Body of pancreas (tissue), 4 donors: ENCODE measurements around the gene PNMT. TPM values are rescaled to one million over a fixed set of nuclear protein-coding genes. Genes with fewer than 3 reads are reported as not detected.

Experiments used
- ATAC-seq: fragments of 150-250 bp; one replicate; pipeline ENCODE4 v1.9.1; 2016
- DNase-seq, 4 donors: peaks; one replicate each; pipeline ENCODE4 v3.0.0-alpha.2; 2019
- H3K27ac ChIP-seq, 4 donors: fragments of 200-600 bp; sonication (generic); 1 replicate in 3 of 4; 2 replicates in 1 of 4; pipeline versions ENCODE4 v1.5.1 to v1.6.1; 2016 to 2019; ENCODE audit warnings: mild to moderate bottlenecking in 1 of 4, mixed read lengths in 1 of 4, moderate library complexity in 1 of 4
- H3K27me3 ChIP-seq, 2 donors: fragments of 200-600 bp; sonication (generic); one replicate each; pipeline ENCODE4 v1.6.0; 2016; ENCODE audit warnings: mild to moderate bottlenecking in 1 of 2
- H3K36me3 ChIP-seq, 2 donors: fragments of 200-600 bp; sonication (generic); replicated peaks in 1 of 2; 2 replicates each; pipeline ENCODE4 v1.5.1; 2016; ENCODE audit warnings: low read depth in 2 of 2; ENCODE audit not compliant: insufficient read depth in 1 of 2
- H3K4me1 ChIP-seq: fragments of 200-600 bp; sonication (generic); one replicate; pipeline ENCODE4 v1.6.0; 2016
- H3K4me3 ChIP-seq, 2 donors: fragments of 200-600 bp; sonication (generic); 1 replicate in 1 of 2; 2 replicates in 1 of 2; pipeline ENCODE4 v1.5.1; 2016 to 2019
- H3K9me3 ChIP-seq, 3 donors: fragments of 200-600 bp; sonication (generic); 1 replicate in 2 of 3; 2 replicates in 1 of 3; pipeline ENCODE4 v1.5.1; 2016
- POLR2A ChIP-seq, 3 donors: fragments of 450-650 bp; IDR thresholded peaks; one replicate each; pipeline ENCODE4 v1.6.1; 2016; ENCODE audit warnings: antibody characterized with exemption in 3 of 3, mild to moderate bottlenecking in 2 of 3
- WGBS, 2 donors: methylation state at CpG; one replicate each; pipeline ENCODE4 v1.1.5; 2017; 5-methylcytosine and 5-hydroxymethylcytosine counted together
- intact Hi-C: fragments of 100-400 bp; cut with DNase I; formaldehyde crosslinking; loops from one replicate; pipeline ENCODE4 v1.15.1; 2023
- total RNA-seq, 2 donors: library from RNA; depleted of rRNA; stranded (reverse); fragments of >200 nt; gene quantifications; one replicate each; pipeline ENCODE4 v1.1.0, GENCODE V29; 2016
- TF ChIP-seq, protein P1 (sequence below), 7 experiments: fragments of 450-650 bp in 4 of 7; fragments of 200-600 bp in 3 of 7; sonication (generic) in 3 of 7; IDR thresholded peaks; one replicate each; pipeline ENCODE4 v1.5.1; 2016 to 2019; ENCODE audit warnings: antibody characterized with exemption in 7 of 7

PNMT gene
- total RNA-seq, 2 donors from 2014 or later = 1.3 to 2.6 TPM

DNA sequence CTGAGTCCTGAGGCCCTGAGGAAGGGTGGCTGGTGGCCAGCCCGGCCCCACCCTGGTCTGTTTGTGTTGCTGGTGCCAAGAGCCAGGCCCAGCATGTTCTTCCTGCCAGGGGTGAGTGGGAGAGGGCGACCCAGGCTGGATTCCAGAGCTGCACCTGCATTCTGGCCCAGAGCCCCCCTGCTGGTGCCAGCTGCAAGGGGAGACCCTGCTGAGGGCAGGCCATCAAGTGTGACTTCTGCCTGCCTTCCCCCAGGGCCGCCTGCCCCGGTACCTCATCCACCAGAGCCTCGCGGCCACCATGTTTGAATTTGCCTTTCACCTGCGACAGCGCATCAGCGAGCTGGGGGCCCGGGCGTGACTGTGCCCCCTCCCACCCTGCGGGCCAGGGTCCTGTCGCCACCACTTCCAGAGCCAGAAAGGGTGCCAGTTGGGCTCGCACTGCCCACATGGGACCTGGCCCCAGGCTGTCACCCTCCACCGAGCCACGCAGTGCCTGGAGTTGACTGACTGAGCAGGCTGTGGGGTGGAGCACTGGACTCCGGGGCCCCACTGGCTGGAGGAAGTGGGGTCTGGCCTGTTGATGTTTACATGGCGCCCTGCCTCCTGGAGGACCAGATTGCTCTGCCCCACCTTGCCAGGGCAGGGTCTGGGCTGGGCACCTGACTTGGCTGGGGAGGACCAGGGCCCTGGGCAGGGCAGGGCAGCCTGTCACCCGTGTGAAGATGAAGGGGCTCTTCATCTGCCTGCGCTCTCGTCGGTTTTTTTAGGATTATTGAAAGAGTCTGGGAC, 5.5 kb upstream of the PNMT start:
- ATAC-seq (no peak), DNase-seq (peak in 1 of 4 donors; percentile 36)
- Histone ChIP-seq H3K9me3 (no peaks in the 10 kb centered on the region), H3K4me3 (no peak overlapping the region), H3K27me3 (no peaks in the 10 kb centered on the region), H3K27ac (no peak overlapping the region), H3K4me1 (peaks cover 14% of the 10 kb centered on the region), H3K36me3 (peaks cover 0 to 9% of the 10 kb centered on the region in 2 donors)
- TF ChIP-seq, protein P1, sequence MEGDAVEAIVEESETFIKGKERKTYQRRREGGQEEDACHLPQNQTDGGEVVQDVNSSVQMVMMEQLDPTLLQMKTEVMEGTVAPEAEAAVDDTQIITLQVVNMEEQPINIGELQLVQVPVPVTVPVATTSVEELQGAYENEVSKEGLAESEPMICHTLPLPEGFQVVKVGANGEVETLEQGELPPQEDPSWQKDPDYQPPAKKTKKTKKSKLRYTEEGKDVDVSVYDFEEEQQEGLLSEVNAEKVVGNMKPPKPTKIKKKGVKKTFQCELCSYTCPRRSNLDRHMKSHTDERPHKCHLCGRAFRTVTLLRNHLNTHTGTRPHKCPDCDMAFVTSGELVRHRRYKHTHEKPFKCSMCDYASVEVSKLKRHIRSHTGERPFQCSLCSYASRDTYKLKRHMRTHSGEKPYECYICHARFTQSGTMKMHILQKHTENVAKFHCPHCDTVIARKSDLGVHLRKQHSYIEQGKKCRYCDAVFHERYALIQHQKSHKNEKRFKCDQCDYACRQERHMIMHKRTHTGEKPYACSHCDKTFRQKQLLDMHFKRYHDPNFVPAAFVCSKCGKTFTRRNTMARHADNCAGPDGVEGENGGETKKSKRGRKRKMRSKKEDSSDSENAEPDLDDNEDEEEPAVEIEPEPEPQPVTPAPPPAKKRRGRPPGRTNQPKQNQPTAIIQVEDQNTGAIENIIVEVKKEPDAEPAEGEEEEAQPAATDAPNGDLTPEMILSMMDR (IDR thresholded peaks at IDR 0.05) = no peak
- TF ChIP-seq POLR2A (IDR thresholded peaks at IDR 0.05) = no peak
- intact Hi-C loops = no loop called here
- WGBS, 2 donors = 86 to 90% methylated on average over 4 to 22 of the region's 22 CpGs

DNA sequence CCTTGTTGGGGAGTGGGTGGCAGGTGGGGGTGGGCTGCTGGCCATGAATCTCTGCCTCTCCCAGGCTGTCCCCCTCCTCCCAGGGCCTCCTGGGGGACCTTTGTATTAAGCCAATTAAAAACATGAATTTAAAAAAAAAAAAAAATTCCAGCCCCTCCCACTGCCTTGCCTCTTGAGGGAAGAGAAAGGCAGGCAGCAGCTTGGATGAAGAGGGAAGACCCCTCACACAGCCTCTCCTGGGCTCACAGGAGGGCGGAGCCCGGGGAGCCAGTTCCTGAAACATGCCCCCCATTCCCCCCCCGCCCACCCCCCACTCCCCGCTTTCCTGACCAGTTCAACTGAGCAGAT, 4.9 kb upstream of the PNMT start:
- H3K4me1 ChIP-seq = peaks cover 19% of the 10 kb centered on the region
- intact Hi-C loops = no loop called here
- no peak for DNase-seq
- ATAC-seq = no peak
- no peaks in the 10 kb centered on the region for H3K9me3 ChIP-seq
- peaks cover 0 to 6% of the 10 kb centered on the region in 2 donors for H3K36me3 ChIP-seq
- no peaks in the 10 kb centered on the region for H3K27me3 ChIP-seq
- TF ChIP-seq POLR2A (IDR thresholded peaks at IDR 0.05) = no peak
- TF ChIP-seq, protein P1 (IDR thresholded peaks at IDR 0.05) = no peak
- 71 to 79% methylated on average over 3 to 4 of the region's 4 CpGs for WGBS, 2 donors
- H3K27ac ChIP-seq = no peak overlapping the region
- no peak overlapping the region for H3K4me3 ChIP-seq

DNA sequence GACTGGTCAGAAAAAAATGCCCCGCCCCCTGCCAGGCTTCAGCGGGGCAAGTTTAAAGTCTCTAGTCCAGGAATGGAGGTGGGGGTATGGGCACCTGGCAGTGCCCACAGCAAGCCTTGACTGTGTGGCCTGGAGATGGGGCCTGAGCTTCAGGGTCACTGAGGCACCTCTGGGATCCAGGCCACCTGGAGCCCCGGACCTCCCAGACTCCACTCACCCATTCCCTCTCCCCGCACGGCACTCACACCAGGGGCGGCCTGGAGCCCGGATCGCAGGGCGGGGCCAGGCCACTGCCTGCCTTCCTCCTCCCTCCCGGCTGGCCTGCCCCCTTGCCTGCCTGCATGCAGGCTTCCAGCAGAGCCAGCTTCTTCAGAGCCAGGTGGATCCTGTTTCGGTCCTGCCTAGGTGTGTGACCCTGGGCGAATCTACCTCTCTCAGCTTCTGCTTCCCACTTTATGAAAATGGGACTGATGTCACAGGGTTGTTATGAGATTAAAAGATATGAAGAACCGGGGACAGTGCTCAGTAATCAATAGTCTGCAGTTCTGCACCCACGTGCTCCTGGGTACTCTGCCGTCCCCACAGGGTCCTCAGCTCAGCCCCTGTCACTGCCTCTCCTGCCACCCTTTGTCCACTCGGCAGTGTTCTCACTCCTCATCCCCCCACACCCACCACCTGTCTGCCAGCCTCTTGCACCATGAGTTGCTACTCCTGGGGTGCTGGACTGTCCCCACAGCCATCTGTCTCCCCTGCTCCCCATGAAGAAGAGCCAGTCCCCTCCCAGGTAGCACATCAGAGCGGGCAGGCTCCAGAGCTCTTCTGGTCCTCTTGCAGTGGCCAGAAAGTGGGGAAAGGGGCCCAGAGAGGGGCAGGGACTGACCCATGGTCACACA, 4.3 kb upstream of the PNMT start:
- WGBS, 2 donors = 49 to 59% methylated on average over 7 to 12 of the region's 17 CpGs
- Histone ChIP-seq H3K27ac (no peak overlapping the region), H3K36me3 (peaks cover 0 to 6% of the 10 kb centered on the region in 2 donors), H3K4me3 (no peak overlapping the region), H3K4me1 (peaks cover 24% of the 10 kb centered on the region), H3K9me3 (no peaks in the 10 kb centered on the region), H3K27me3 (no peaks in the 10 kb centered on the region)
- intact Hi-C loops = no loop called here
- no peak for TF ChIP-seq POLR2A (IDR thresholded peaks at IDR 0.05)
- TF ChIP-seq, protein P1 (IDR thresholded peaks at IDR 0.05) = no peak
- no peak for ATAC-seq
- DNase-seq = no peak

DNA sequence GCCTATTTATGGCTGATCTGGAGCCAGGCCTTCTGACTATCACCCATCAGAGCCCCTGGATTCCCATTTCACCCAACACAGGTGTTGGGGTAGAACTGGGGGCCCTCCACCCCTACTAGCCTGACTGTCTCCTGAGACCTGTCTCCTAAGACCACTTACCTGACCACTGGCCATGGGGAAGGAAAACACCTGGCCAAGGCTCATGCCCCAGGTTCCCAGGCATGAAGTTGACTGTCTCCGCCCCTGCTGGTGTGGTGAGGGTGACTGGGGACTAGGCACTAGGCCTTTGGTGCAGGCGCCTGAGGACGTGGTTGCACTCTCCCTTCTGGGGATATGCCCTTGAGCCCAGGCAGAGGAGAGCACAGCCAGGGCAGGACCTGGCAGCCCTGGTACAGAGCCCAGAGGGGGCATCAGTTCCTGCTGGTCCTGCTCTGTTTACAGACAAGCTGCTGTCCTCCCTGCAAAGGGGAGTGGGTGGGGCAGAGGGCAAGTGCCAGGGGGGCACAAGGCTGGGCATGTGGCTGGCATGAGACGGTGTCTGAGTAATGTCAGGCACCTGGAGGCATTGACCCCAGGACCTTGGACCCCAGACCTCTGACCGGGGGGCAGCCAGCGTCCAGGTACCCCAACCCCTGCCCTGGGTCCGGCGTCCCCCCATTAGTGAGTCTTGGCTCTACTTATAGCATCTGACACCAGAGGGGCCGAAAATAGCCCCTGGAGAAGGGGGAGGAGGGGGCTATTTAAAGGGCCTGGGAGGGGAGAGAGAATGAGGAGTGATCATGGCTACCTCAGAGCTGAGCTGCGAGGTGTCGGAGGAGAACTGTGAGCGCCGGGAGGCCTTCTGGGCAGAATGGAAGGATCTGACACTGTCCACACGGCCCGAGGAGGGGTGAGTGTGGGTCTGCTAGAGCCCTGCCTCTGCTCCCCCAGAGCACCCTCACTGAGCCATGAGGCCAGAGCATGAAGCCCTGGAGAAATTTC, 3.4 kb upstream of the PNMT start, which contains the start of gene TCAP:
Gene TCAP, plus strand, starts transcription at position 769 of the 981 bp plus-strand sequence. Its CDS starts 11 bp downstream, at position 780.
- DNase-seq (no peak), ATAC-seq (no peak)
- Histone ChIP-seq H3K4me1 (peaks cover 24% of the 10 kb centered on the region), H3K27ac (no peak within 1 kb of the TSS), H3K27me3 (no peaks in the 10 kb centered on the region), H3K9me3 (no peaks in the 10 kb centered on the region), H3K4me3 (no peak within 1 kb of the TSS), H3K36me3 (peaks cover 0 to 6% of the 10 kb centered on the region in 2 donors)
- WGBS, 2 donors = 37 to 59% methylated on average over 9 to 12 of the region's 15 CpGs
- TF ChIP-seq, protein P1 (IDR thresholded peaks at IDR 0.05) = no peak
- no peak for TF ChIP-seq POLR2A (IDR thresholded peaks at IDR 0.05)
- intact Hi-C loops = no loop called here
